T-helper 2 cell treated with Interferon-gamma antibody and Interleukin-4, amounts not matched to agents 100 ng/mL and 5 ng/mL, for 36 hours (primary cell): ENCODE measurements around the gene ZBTB24. TPM values are rescaled to one million over a fixed set of nuclear protein-coding genes. Genes with fewer than 3 reads are reported as not detected.

Experiments
- intact Hi-C: fragments of 100-400 bp; cut with micrococcal nuclease; formaldehyde crosslinking; loops from one replicate; pipeline ENCODE4 v1.15.1; 2023
- total RNA-seq: library from RNA; stranded (reverse); gene quantifications from 2 replicates; pipeline ENCODE4 v1.2.3, GENCODE V29; 2022

The ZBTB24 gene
- total RNA-seq, 1 donor from 2014 or later: 25.0 TPM

GRCh38 chr6:109434456-109434855 is 48.6 kb downstream of the ZBTB24 start:
- intact Hi-C loops: no loop called here

- intact Hi-C loops: no loop called here
Observed at GRCh38 chr6:109429496-109429895, 53.5 kb downstream of the ZBTB24 start.

GRCh38 chr6:109428889-109429477 is 54.0 kb downstream of the ZBTB24 start:
- intact Hi-C loops: no loop called here

- intact Hi-C loops: no loop called here
Observed at GRCh38 chr6:109424946-109425345, 58.1 kb downstream of the ZBTB24 start.

- intact Hi-C loops: no loop called here
Observed at GRCh38 chr6:109421184-109421583, 61.8 kb downstream of the ZBTB24 start.

- intact Hi-C loops: no loop called here
Observed at GRCh38 chr6:109420751-109421150, 62.3 kb downstream of the ZBTB24 start.

GRCh38 chr6:109417646-109418045 is 65.4 kb downstream of the ZBTB24 start:
- intact Hi-C loops: no loop called here

Other genes starting within 250 kb of the ZBTB24 start
- 270 and 277 TPM in 2 replicates for gene CD164, start 100.8 kb downstream of the ZBTB24 start, total RNA-seq
- gene PPIL6, start 42.6 kb downstream of the ZBTB24 start, total RNA-seq: 0.09 TPM in 1 of 2 replicates, not detected in the other
- 18.9 and 19.0 TPM in 2 replicates for gene SMPD2, start 42.5 kb downstream of the ZBTB24 start, total RNA-seq
- gene MICAL1, start 27.4 kb downstream of the ZBTB24 start, total RNA-seq: 84.6 and 84.9 TPM in 2 replicates
- 4.2 and 5.0 TPM in 2 replicates for gene AK9, start 208.0 kb upstream of the ZBTB24 start, total RNA-seq
- 9.1 and 9.4 TPM in 2 replicates for gene FIG4, start 208.1 kb upstream of the ZBTB24 start, total RNA-seq